Neural crest cell (in vitro differentiated cells): ENCODE measurements around the gene SLC12A7. TPM values are rescaled to one million over a fixed set of nuclear protein-coding genes. Genes with fewer than 3 reads are reported as not detected.

Experiments
- DNase-seq: peaks from one replicate; pipeline ENCODE4 v3.0.0; 2021; ENCODE audit warnings: low read depth, mixed read lengths, low spot score
- H3K27ac Mint-ChIP-seq: one replicate; pipeline ENCODE4 v1.8.0; 2021; ENCODE audit warnings: mild to moderate bottlenecking, mixed read lengths; ENCODE audit not compliant: unreplicated experiment
- H3K27me3 Mint-ChIP-seq: 2 replicates; pipeline ENCODE4 v1.8.0; 2021; ENCODE audit warnings: low read depth, mild to moderate bottlenecking, mixed read lengths
- H3K36me3 Mint-ChIP-seq: 2 replicates; pipeline ENCODE4 v1.8.0; 2021; ENCODE audit warnings: low read depth, mild to moderate bottlenecking, mixed read lengths
- H3K4me1 Mint-ChIP-seq: 2 replicates; pipeline ENCODE4 v1.8.0; 2021; ENCODE audit warnings: mixed read lengths
- H3K4me3 Mint-ChIP-seq: one replicate; pipeline ENCODE4 v1.8.0; 2021; ENCODE audit warnings: mild to moderate bottlenecking, mixed read lengths
- H3K9me3 Mint-ChIP-seq: 2 replicates; pipeline ENCODE4 v1.8.0; 2021; ENCODE audit warnings: mixed read lengths
- total RNA-seq: library from RNA; stranded (reverse); gene quantifications from 2 replicates; pipeline ENCODE4 v1.2.1, GENCODE V29; 2021
- TF ChIP-seq, protein P1 (sequence below): fragments of 200-600 bp; sonication (generic); conservative IDR thresholded peaks from 2 replicates; pipeline ENCODE4 v1.5.0; 2021; ENCODE audit warnings: antibody characterized with exemption, mild to moderate bottlenecking

The SLC12A7 gene
- total RNA-seq, 1 donor from 2014 or later: 40.7 TPM

DNA sequence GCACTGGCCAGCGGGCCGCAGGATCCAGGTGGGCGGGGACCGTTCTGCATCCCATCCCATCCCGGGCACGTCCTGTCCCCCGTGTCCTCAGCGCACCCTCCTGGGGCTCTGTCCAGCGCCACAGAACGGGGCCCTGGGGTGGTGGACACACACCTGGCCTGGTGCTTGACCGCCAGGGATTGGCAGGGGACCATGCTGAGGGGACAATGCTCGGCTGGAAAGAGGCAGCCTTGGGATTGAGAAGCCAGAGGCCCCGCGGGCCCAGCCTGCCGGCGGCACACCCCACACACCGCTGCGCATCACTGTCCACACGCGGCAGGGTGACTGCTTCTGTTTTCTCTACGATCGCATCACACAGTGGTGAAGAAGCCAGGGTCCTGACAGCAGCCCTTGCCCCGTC, 33.0 kb downstream of the SLC12A7 start:
- Mint-ChIP-seq H3K36me3 (no peaks in the 10 kb centered on the region), H3K4me3 (no peak overlapping the region), H3K9me3 (no peaks in the 10 kb centered on the region), H3K4me1 (no peaks in the 10 kb centered on the region), H3K27ac (no peak overlapping the region), H3K27me3 (no peaks in the 10 kb centered on the region)
- TF ChIP-seq, protein P1, sequence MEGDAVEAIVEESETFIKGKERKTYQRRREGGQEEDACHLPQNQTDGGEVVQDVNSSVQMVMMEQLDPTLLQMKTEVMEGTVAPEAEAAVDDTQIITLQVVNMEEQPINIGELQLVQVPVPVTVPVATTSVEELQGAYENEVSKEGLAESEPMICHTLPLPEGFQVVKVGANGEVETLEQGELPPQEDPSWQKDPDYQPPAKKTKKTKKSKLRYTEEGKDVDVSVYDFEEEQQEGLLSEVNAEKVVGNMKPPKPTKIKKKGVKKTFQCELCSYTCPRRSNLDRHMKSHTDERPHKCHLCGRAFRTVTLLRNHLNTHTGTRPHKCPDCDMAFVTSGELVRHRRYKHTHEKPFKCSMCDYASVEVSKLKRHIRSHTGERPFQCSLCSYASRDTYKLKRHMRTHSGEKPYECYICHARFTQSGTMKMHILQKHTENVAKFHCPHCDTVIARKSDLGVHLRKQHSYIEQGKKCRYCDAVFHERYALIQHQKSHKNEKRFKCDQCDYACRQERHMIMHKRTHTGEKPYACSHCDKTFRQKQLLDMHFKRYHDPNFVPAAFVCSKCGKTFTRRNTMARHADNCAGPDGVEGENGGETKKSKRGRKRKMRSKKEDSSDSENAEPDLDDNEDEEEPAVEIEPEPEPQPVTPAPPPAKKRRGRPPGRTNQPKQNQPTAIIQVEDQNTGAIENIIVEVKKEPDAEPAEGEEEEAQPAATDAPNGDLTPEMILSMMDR: no peak
- DNase-seq: no peak

DNA sequence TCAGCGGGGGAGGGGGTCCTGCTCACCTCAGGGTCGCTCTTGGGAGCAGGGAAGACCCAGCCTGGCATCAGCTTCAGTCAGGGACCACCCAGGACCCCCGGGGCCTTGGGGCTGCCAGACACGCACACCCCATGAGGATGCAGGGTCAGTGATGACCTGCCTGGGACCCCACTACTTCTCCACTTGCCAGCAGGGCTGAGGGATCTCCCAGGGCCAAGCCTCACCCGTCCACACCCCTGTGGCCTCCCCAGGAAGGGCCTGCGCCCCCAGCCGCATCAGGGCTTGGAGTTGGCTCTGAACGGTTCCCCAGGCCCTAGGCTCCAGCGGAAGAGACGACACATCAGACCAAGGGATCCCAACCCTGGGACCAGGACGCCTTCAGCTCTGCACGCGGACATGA, 33.7 kb downstream of the SLC12A7 start:
- no peaks in the 10 kb centered on the region for H3K27me3 Mint-ChIP-seq
- H3K4me3 Mint-ChIP-seq: no peak overlapping the region
- no peaks in the 10 kb centered on the region for H3K9me3 Mint-ChIP-seq
- H3K27ac Mint-ChIP-seq: no peak overlapping the region
- no peaks in the 10 kb centered on the region for H3K4me1 Mint-ChIP-seq
- TF ChIP-seq, protein P1: no peak
- no peak for DNase-seq
- H3K36me3 Mint-ChIP-seq: no peaks in the 10 kb centered on the region

DNA sequence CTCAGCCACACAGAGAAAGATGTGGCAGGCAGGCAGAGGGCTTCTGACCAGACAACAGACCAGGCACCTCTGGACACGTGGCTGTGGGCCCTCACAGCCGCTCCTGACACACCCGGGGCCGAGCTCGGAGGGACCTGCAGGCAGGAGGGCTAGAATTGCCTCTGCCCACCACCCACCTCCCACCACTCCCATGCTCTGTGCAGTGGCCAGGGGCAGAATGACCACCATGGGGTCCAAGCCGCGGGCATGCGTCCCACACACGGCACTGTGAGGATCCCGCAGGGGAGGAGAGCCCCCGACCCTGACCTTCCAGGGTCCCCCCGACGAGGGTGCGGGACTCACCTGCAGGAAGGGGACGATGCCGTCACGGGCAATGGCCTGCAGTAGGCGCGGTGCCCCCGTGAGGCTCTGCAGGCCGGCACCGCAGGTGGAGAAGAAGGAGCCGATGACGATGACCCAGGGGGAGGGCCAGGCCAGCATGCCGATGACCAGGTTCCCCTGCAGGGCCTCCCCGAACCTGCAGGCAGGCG, 34.3 kb downstream of the SLC12A7 start:
- H3K4me3 Mint-ChIP-seq: no peak overlapping the region

DNA sequence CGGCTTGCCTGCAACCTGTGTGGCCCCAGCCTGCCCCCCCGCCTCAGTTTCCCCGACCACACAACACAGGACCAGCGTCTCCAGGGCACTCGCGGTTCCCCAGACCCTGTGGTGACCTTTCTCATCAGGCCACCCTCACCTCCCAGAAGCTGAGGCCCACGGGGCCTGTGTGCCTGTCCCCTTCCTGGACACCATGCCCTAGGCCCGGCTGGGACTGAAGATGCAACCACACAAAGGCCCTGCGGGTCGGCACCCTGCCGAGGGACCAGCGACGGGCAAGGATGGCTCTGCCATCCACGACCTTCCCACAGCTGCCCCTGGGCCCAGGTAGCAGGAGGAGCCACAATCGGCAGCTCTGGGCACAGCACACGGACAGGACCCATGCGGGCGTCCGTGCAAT, 34.8 kb downstream of the SLC12A7 start:
- H3K27ac Mint-ChIP-seq: no peak overlapping the region
- H3K36me3 Mint-ChIP-seq: no peaks in the 10 kb centered on the region
- TF ChIP-seq, protein P1: no peak
- no peaks in the 10 kb centered on the region for H3K9me3 Mint-ChIP-seq
- H3K27me3 Mint-ChIP-seq: no peaks in the 10 kb centered on the region
- H3K4me3 Mint-ChIP-seq: no peak overlapping the region
- no peak for DNase-seq
- H3K4me1 Mint-ChIP-seq: no peaks in the 10 kb centered on the region

More for the DNA sequence above, 34.3 kb downstream of the SLC12A7 start:
- H3K4me1 Mint-ChIP-seq: no peaks in the 10 kb centered on the region
- H3K27ac Mint-ChIP-seq: no peak overlapping the region
- no peaks in the 10 kb centered on the region for H3K36me3 Mint-ChIP-seq
- no peaks in the 10 kb centered on the region for H3K27me3 Mint-ChIP-seq
- H3K9me3 Mint-ChIP-seq: no peaks in the 10 kb centered on the region
- TF ChIP-seq, protein P1: no peak
- DNase-seq: no peak

DNA sequence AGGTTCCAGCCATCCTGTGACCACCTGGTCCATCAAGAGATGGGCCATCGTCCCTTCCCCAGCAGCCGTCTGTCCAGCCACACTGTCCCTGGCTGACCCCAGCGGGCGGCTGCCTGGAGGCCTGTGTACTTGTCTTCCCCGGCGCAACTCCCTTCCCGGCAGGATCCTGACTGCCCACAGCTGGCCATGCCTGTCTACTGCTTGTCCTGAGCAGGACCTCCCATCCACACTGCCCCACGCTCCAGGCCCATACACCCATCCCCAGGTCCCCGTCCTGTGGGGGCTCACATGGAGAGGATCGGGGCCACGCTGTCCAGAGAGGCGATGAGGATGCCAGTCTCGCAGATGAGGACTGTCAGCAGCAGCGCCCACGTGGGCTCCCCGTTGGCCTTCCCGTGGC, 35.5 kb downstream of the SLC12A7 start:
- Mint-ChIP-seq H3K9me3 (no peaks in the 10 kb centered on the region), H3K4me1 (no peaks in the 10 kb centered on the region), H3K27me3 (no peaks in the 10 kb centered on the region), H3K4me3 (no peak overlapping the region), H3K27ac (no peak overlapping the region), H3K36me3 (no peaks in the 10 kb centered on the region)
- no peak for DNase-seq
- TF ChIP-seq, protein P1: no peak
